Mesothelial cell of epicardium (in vitro differentiated cells): ENCODE data around the gene CDKN1C. TPM values are rescaled to one million over a fixed set of nuclear protein-coding genes. Genes with fewer than 3 reads are reported as not detected.

Source experiments
- DNase-seq, 2 experiments: peaks; one replicate each; pipeline ENCODE4 v3.0.0; 2021; ENCODE audit warnings: low spot score in 2 of 2; ENCODE audit not compliant: unreplicated experiment in 2 of 2
- H3K27ac Mint-ChIP-seq: 2 replicates; pipeline ENCODE4 v1.8.0; 2021; ENCODE audit warnings: mixed read lengths
- H3K27me3 Mint-ChIP-seq: 2 replicates; pipeline ENCODE4 v1.8.0; 2021; ENCODE audit warnings: low read depth, mixed read lengths
- H3K36me3 Mint-ChIP-seq: 2 replicates; pipeline ENCODE4 v1.8.0; 2021; ENCODE audit warnings: mixed read lengths
- H3K4me1 Mint-ChIP-seq: 2 replicates; pipeline ENCODE4 v1.8.0; 2021; ENCODE audit warnings: mixed read lengths
- H3K4me3 Mint-ChIP-seq: 2 replicates; pipeline ENCODE4 v1.8.0; 2021; ENCODE audit warnings: mild to moderate bottlenecking, moderate library complexity, mixed read lengths
- H3K9me3 Mint-ChIP-seq: 2 replicates; pipeline ENCODE4 v1.8.0; 2021; ENCODE audit warnings: mixed read lengths
- total RNA-seq: library from RNA; stranded (reverse); gene quantifications from 3 replicates; pipeline ENCODE4 v1.2.1, GENCODE V29; 2021
- TF ChIP-seq, protein P1 (sequence below): fragments of 200-600 bp; sonication (generic); IDR thresholded peaks from one replicate; pipeline ENCODE4 v1.5.0; 2021; ENCODE audit warnings: antibody characterized with exemption; ENCODE audit not compliant: unreplicated experiment

CDKN1C gene
- total RNA-seq, 1 donor from 2014 or later = 146 TPM

DNA sequence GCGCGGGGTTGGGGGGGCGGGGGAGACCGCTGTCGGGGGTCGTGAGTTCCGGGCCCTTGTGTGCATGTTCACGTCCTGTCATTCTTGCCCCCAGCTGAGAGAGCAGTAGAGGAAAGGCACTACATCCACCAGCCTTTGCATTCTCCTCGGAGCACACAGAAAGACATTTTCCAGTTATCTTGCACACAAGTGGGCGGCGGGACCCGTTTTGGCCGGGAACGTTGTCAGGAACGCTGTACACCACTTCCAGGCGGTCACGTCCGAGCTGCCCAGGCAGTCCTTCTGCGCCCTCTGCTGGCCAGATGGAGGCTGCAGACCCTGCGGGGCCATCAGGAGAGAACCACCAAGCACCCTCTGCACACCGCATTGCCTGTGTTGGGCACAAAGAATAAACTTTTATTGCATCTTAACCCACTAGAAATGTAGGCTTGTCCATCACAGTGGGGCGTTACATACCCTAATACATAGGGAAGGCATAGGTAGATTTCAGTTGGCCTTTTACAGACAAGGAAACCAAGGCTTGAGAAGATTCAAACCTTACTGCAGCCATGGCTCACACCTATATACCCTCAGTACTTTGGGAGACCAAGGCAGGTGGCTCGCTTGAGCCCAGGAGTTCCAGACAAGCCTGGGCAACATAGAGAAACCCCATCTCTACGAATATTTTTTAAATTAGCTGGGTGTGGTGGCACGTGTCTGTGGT is 2.8 kb upstream of the CDKN1C start:
- peak; percentile 81 to 94 for DNase-seq
- no peaks in the 10 kb centered on the region for H3K9me3 Mint-ChIP-seq
- no peaks in the 10 kb centered on the region for H3K27me3 Mint-ChIP-seq
- H3K27ac Mint-ChIP-seq = no peak overlapping the region
- H3K4me1 Mint-ChIP-seq = peaks cover 31% of the 10 kb centered on the region
- H3K4me3 Mint-ChIP-seq = no peak overlapping the region
- no peaks in the 10 kb centered on the region for H3K36me3 Mint-ChIP-seq
- TF ChIP-seq, protein P1, sequence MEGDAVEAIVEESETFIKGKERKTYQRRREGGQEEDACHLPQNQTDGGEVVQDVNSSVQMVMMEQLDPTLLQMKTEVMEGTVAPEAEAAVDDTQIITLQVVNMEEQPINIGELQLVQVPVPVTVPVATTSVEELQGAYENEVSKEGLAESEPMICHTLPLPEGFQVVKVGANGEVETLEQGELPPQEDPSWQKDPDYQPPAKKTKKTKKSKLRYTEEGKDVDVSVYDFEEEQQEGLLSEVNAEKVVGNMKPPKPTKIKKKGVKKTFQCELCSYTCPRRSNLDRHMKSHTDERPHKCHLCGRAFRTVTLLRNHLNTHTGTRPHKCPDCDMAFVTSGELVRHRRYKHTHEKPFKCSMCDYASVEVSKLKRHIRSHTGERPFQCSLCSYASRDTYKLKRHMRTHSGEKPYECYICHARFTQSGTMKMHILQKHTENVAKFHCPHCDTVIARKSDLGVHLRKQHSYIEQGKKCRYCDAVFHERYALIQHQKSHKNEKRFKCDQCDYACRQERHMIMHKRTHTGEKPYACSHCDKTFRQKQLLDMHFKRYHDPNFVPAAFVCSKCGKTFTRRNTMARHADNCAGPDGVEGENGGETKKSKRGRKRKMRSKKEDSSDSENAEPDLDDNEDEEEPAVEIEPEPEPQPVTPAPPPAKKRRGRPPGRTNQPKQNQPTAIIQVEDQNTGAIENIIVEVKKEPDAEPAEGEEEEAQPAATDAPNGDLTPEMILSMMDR = peak; percentile 92

DNA sequence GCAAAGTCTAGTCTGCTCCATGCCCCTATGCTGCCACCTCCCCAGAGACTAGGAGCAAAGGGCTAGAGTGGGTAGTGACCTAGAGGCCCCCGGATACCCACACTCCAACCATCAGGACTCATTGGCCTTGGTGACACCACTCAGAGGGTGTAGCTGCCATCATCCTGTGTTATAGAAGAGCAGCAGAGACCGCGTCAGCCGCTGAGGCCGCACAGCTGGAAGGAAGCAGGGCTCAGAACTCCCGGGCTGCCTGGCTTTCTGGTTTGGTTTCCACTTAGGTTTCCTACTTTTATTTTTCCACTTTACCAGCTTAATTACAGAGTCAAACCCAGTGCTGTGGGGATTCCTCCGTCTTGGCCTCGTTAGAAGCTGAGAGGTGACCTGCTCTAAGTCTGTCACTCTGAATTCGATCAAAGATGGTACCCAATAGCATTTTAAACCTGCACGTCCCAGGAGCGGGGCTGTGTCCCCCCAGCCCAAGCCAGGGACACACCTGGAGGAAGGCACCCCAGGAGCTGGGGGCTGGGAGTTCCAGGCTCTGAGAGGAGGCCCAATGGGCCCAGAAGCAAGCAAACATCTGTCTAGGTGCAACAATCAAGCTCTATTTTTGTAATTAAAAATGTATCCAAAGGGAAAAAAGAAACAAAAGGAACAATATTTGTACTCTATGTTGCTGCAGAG is 2.1 kb upstream of the CDKN1C start:
- Mint-ChIP-seq H3K27ac (peak overlapping the region; percentile 78), H3K4me3 (peak overlapping the region; percentile 30), H3K36me3 (peaks cover 5% of the 10 kb centered on the region), H3K9me3 (no peaks in the 10 kb centered on the region), H3K4me1 (peaks cover 36% of the 10 kb centered on the region), H3K27me3 (no peaks in the 10 kb centered on the region)
- no peak for DNase-seq
- TF ChIP-seq, protein P1 = no peak

DNA sequence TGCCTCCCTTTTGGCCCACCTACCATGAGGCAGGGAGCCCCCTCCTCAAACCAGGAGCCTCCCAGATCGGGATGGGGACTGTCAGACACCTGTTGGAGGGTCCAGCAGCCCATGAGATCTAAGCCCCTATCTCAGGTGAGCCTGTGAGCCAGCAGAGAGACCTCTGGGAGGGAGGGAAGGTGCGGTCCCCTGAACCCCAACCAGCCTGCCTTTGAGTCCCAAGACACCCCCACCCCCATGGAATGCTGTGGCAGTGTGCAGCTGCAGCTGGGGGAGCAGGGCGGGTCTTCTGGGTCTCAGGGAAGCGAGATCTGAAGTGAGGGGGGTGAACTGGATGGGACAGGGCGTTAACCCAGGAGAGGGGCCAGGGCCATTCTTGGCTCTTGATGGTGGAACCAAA is 1.4 kb upstream of the CDKN1C start:
- DNase-seq = no peak

DNA sequence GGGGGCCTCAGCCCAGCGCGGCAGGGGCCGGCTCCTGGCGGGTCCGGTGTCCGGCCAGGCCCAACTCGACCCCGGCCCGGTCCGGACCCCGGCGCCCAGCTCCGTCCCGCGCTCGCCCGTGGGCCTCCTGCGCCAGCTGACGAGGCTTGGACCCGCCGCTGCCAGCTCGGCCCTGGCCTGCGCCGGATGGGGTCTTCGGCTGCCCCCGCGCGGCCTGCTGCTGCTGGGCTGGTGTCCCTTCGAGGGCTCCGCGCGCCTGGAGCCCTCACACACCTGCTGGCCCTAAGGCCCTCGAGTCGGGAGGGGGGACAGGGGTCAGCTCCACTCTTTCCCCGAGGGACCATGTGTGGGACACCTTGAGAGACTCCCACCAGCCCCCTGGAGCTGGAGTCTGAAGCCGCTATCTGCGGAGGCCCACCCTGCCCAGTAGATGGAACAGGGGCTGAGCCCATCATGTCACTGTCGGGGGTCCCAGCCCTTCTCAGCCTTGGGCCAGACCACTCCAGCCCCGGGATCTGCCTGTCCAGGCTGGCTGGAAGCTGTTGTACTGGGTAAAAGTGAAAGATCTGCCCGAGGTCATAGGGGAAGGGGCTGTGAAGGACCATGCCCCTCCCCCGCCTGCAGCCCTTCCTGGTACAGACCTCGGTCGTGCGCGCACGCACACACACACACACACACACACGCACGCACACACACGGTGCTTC is 768 bp upstream of the CDKN1C start:
- Mint-ChIP-seq H3K4me1 (peaks cover 36% of the 10 kb centered on the region), H3K27ac (peak overlapping the region; percentile 64), H3K36me3 (peaks cover 5% of the 10 kb centered on the region), H3K27me3 (no peaks in the 10 kb centered on the region), H3K9me3 (no peaks in the 10 kb centered on the region), H3K4me3 (peak overlapping the region; percentile 54)
- TF ChIP-seq, protein P1 = no peak
- DNase-seq = peak in 1 of 2 experiments; percentile 65

More for the DNA sequence above, 1.4 kb upstream of the CDKN1C start:
- Mint-ChIP-seq H3K27me3 (no peaks in the 10 kb centered on the region), H3K4me3 (peak overlapping the region; percentile 54), H3K9me3 (no peaks in the 10 kb centered on the region), H3K27ac (peak overlapping the region; percentile 64), H3K36me3 (peaks cover 5% of the 10 kb centered on the region), H3K4me1 (peaks cover 38% of the 10 kb centered on the region)
- TF ChIP-seq, protein P1 = no peak

DNA sequence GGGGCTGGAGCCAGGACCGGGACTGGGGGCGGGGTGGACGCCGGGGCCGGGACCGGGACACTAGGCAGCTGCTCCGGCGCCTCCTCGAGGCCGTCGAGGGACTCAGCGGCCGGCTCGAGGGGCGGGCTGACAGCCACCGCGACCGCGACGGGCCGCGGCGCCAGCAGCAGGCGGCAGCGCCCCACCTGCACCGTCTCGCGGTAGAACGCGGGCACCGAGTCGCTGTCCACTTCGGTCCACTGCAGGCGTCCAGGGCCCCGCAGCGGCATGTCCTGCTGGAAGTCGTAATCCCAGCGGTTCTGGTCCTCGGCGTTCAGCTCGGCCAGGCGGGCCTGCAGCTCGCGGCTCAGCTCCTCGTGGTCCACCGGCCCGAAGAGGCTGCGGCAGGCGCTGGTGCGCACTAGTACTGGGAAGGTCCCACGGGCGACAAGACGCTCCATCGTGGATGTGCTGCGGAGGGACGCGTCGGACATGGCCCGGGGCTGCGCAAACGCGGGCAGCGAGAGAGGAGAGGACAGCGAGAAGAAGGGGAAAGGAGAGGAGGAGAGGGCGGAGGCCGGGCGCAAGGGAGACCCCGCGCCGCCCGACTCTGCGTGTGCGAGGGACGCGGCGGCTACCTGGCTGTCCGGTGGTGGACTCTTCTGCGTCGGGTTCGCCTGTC is 428 bp downstream of the CDKN1C start:
- Mint-ChIP-seq H3K9me3 (no peaks in the 10 kb centered on the region), H3K36me3 (peaks cover 5% of the 10 kb centered on the region), H3K27me3 (no peaks in the 10 kb centered on the region), H3K4me1 (peaks cover 44% of the 10 kb centered on the region), H3K27ac (peak overlapping the region; percentile 94), H3K4me3 (peak overlapping the region; percentile 94)
- peak in 1 of 2 experiments; percentile 66 for DNase-seq
- TF ChIP-seq, protein P1 = peak; percentile 22
